T-helper 9 cell (primary cell): ENCODE results near the gene SETMAR.
"Not testable (repeated sequence)": the region's sequence is repeated elsewhere in the genome, so short reads cannot be mapped to it uniquely, and the experiment has no call there.

ENCODE experiments used
- DNase-seq: peaks from one replicate; pipeline ENCODE4 v3.0.0-alpha.2; 2020

Gene SETMAR

DNA sequence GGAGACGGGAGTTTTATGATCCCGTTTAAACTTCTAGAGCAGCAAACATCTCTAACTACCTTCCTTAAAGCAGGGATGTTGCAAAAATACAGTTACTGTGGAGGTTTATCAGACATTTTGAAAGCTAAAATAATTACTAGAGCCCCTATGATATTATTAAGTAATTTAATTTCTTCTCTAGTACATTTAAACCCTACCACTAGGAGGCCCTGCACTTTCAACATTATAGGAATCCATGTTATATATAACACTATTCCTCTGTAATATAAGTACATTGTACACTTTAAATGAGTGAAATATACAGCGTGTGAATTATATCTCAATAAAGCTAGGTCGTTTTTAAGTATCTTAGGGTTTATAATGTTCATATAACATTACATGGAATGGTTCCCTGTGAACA is 11.5 kb downstream of the SETMAR start:
- no peak for DNase-seq

- DNase-seq: no peak
Measured at GRCh38 chr3:4320096-4320911, 17.1 kb downstream of the SETMAR start.

- no peak for DNase-seq
Measured at GRCh38 chr3:4321732-4322131, 18.6 kb downstream of the SETMAR start.

DNA sequence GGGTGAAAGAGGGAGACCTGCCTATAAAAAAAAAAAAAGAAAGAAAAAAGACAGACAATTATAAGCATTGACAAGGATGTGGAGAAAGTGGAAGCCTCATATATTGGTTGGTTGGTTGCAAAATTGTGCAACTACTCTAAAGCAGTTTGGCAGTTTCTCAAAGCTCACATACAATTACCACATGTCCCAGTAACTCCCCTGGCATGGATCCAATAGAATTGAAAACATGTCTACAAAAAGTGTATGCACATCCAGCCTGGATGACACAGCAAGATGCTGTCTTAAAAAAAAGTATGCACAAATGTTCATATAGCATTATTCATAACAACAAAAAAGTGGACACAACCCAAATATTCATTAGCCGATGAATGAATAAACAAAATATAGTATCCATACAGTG is 19.5 kb downstream of the SETMAR start:
- no peak for DNase-seq

DNA sequence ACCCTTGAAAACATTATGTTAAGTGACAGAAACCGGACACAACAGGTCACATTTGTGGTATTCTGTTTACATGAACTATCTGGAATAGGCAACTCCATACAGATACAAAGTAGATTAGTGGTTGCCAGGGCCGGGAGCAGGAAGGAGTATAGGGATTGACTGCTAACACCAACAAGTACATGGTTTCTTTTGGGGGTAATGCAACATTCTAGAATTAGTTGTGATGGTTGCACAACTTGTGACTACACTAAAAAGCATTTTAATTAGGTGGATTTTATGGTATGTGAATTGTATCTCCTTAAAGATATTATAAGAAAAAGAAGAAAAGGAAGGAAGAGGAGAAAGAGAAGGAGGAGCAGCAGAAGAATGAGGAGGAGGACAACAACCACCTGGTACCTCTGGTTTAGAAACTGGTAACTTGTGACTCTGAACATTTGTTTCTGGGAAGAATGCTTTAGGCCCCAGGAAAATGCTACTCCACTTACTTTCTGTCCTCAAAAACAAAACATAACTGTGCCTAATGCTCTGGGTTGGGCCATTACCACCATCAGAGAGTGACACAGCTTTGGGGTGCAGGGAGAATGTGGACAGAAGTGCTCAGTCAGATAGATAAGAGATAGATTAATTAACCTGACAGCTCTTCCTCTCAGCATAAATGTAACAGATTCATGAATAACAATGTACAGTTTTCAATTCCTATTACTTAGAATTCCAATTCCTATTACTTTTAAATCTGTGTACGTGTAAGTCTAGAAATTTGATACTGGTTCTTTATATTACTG is 20.3 kb downstream of the SETMAR start:
- no peak for DNase-seq

DNA sequence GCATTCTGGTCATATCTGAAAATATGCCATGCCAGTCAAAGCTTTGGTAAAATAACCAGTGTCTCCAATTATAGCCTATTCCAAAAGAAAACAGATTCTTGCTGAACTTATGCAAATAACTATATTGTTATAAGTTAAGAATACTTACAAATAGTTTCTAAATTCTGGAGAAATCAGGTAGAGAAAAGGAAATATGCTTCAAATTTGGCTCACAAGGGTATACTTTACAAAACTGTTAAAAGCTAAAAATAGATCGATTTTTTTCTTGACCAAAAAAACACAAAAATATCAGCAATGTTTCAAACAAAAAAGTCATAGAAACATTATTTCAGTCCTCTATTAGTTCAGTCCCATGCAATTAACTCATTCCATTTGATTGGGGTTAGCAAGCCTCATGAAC is 23.7 kb downstream of the SETMAR start:
- no peak for DNase-seq

DNA sequence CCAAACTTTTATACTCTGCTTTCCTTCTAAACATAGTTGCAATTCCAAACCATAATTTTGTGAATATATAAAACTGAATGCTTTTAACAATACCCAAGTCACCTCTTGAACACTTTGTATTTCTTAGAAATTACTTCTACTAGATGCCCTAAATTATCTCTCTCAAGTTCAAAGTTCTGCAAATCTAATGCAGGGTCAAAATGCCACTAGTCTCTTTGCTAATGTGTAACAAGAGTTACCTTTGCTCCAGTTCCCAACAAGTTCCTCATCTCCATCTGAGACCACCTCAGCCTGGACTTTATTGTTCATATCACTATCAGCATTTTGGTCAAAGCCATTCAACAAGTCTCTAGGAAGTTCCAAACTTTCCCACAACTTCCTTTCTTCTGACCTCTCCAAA is 26.6 kb downstream of the SETMAR start:
- DNase-seq: not testable (repeated sequence)

DNA sequence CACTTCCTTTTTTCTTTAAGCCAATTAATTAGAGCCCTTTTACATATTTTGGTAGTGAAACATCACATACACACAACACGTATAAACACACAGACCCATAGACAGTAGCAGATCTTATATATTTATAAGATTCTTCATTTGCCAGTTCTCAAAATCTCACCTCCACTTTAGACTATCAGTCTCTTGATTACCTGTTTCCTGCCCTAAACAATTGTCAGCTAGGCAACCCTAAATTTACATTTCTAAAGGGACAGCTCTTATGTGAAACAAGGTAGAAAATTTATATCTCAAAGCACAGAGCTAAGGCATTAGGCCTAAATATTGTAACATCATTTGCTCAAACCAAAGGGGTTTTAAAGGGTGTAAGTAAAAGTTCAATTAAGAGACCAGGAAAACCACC is 28.9 kb downstream of the SETMAR start:
- no peak for DNase-seq

DNA sequence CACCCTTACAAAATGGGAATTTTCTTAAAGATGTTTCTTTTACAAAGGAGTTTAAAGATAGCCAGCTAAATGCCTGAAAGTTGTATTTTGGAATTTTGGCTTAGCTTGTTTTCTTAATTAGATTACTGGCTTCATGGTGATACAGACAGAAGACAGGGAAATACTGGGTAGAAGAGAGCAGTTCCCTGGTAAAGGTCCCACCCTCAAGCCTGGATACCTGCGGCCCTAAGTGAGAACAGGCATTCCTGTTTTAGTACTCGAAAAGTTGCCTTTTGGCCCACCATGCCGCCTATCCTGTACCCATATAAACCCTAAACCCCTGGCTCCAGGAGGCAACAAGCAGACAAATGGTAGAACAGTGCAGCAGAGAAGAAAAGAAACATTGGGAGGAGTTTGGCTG is 29.4 kb downstream of the SETMAR start:
- no peak for DNase-seq

DNA sequence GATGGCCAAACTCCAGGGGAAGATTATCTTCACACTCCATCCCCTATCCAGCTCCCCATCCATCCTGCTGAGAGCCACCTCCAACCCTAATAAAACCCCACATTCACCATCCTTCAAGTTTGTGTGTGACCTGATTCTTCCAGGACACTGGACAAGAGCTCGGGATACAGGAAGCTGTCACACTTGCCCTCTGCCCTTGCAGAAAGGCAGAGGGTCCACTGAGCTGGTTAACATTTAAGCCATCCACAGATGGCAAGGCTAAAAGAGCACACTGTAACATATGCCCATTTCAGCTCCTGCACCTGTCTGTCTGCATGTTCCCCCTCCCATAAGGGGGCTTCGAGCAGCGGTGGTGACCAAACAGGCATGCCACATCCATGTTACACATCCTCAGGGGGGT is 29.8 kb downstream of the SETMAR start:
- DNase-seq: no peak

GRCh38 chr3:4334548-4334947 is 31.4 kb downstream of the SETMAR start:
- no peak for DNase-seq

DNA sequence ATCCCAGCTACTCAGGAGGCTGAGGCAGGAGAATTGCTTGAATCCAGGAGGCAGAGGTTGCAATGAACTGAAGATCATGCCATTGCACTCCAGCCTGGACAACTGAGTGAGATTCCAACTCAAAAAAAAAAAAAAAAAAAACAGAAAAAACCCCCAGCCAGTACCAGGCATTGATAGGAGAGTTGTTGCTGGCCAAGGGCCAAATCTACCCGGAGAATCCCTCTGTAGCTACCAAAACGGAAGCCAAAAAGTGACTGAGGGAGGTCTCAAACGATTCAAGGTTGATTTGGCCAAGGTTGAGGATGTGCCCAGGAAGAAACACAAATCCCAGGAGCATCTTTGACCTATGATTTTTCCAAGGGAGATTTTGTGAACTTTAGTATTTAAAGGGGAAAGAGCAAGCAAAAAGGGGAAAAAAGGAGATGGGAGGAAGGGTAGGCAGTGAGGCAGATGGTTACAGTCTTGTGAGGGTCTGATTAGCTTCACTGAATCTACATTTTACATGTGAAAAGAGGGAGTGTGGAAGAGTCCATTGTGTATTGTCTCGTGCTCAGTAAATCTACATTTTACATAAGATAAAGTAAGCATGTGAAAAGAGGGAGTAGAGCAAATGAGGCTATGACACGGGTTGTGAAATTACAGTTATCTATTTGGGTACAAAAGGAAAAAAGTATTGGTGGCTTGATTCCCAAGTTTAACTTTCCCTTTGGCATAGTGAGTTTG is 32.8 kb downstream of the SETMAR start:
- DNase-seq: no peak

GRCh38 chr3:4336850-4337546 is 33.8 kb downstream of the SETMAR start:
- DNase-seq: no peak

GRCh38 chr3:4338751-4339150 is 35.6 kb downstream of the SETMAR start:
- DNase-seq: no peak

GRCh38 chr3:4340077-4340410 is 36.9 kb downstream of the SETMAR start:
- DNase-seq: no peak

DNA sequence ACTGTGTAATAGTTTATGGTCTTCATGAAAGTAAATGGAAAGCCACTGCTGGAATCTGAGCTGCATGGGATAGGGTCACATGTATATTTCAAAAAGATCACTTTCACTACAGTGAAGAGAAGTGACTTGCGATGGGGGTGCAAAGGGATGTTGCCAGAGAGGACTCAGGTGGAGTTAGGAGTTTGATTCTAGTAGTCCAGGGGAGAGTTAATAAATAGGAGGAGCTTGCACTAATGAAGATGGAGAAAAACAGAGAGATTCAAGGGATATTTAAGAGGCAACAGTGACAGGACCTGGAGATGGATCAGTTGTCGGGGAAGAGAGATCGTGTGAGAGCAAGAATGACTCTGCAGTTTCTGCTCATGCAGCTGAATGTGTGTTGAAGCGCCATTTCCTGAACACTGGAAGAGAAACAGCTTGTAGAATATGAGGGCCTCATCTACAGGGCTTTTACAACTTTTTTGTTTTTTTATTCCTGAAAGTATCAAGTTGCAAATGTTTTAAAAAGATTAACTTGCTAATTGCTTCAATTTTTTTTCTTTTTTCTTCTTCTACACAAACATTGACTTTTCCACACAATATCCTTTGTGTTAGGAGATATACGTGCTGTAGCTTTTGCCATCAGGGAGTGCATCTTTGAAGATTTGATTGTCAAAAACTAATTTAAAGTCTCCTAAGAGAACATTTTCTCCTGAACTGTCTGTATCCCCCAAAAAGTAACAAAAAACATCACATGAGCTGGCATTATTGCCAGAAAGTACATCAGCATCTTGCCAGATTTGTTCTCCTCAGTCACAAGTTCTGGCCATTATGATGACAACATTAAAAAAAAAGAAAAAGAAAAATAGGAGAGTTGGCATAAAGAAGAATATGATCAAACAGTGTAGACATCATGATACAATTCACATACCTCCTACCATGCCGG is 37.5 kb downstream of the SETMAR start:
- no peak for DNase-seq

- no peak for DNase-seq
Measured at GRCh38 chr3:4341336-4341675, 38.1 kb downstream of the SETMAR start.

- DNase-seq: no peak
Measured at GRCh38 chr3:4343258-4343657, 40.1 kb downstream of the SETMAR start.

- peak; percentile 20 for DNase-seq
Measured at GRCh38 chr3:4350789-4351163, 47.6 kb downstream of the SETMAR start.

DNA sequence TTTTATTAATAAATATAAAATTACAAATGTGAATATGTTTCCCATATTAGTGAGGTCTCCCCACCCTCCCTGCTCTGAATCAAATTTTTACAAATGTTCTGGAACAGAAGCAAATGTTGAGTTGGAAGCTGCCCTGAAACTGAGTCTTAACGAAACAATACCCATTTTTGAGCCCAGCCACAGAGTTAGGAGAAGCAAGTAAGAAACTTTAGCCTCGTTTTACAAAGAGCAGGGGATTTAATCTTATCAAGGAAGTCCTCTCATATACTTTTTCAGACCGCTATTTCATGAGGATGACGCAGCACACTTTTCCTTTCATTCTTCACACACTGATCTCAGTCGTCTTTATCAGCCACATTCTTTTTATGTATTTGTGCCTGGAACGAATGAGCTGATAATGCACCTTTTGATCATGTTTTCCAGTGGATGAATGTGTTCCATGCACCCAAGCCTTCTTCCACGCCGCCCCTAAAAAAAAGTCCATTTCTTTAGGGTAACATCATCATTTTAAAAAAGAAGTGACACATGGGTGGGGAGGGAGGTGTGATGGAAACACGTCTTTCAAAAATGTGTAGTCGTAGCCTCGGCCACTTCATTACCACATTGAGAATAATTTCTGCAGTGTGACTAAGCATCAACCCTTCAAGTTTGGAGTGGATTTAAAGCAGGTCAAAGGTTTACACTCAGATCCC is 48.1 kb downstream of the SETMAR start:
- no peak for DNase-seq

DNA sequence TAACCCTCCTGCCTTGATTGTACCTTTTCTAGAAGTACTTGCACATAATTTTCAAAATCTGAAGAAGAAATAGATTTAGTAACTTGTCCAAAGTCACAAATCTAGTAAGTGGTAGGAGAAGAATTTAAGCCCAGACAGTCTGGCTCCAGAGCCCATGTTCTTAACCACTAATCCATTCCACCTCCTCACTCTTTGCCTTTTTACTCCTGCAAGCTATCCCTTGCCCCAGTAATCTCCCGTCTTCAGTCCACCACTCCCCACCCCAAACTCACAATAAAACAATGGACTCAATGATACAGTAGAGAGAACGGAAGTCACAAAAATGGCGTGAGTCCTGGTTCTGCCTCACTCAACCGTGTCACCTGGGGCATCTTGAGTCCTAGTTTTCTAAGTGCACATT is 48.7 kb downstream of the SETMAR start:
- no peak for DNase-seq
